ENCODE measurements around the gene GPR137C. TPM values are rescaled to one million over a fixed set of nuclear protein-coding genes. Genes with fewer than 3 reads are reported as not detected.

GPR137C gene
- total and polyA plus RNA-seq, 2 of the 8 experiments (the other 6 are each of a cell fraction or from before 2014, with no cell fraction given), result 2.7 to 4.3 TPM

- Histone ChIP-seq H3K23me2 (ENCODE audit: low read depth, low read length) (no peaks in the 10 kb centered on the region), H4K20me1 (replicated peaks in 1 of 2; ENCODE audit: control insufficient read depth in 1 of 2, insufficient read depth in 2 of 2, low read length in 2 of 2) (no peaks in the 10 kb centered on the region), H3K4me1 (replicated peaks in 1 of 4; ENCODE audit: control insufficient read depth in 3 of 4, insufficient read depth in 4 of 4, low read length in 3 of 4) (peaks cover 0 to 11% (median 2%) of the 10 kb centered on the region in 4 experiments; a peak in 2 of 7 replicates), H3K4me3 (ENCODE audit: extremely low read depth in 1 of 4, insufficient read depth in 2 of 4, low read depth in 3 of 4, low read length in 4 of 4) (no peak overlapping the region), H2BK120ac (replicated peaks; ENCODE audit: low read depth, low read length) (no peak overlapping the region), H3K56ac (replicated peaks; ENCODE audit: insufficient read length, low read depth, low read length) (no peak overlapping the region), H2BK12ac (ENCODE audit: low read depth, low read length) (no peak overlapping the region), H3K18ac (ENCODE audit: extremely low read depth, low read length) (no peak overlapping the region), H3K9ac (replicated peaks in 1 of 4; ENCODE audit: extremely low read depth in 1 of 4, low read depth in 3 of 4, low read length in 3 of 4) (no peak overlapping the region), H3K4ac (replicated peaks; ENCODE audit: insufficient read length, low read depth, low read length) (no peak overlapping the region), H4K91ac (replicated peaks; ENCODE audit: insufficient read length, low read length) (no peak overlapping the region), H3K36me3 (ENCODE audit: control insufficient read depth in 2 of 4, insufficient read depth in 4 of 4, low read length in 3 of 4) (peaks cover 2 to 14% (median 9%) of the 10 kb centered on the region in 4 experiments; a peak in 6 of 8 replicates), H2AK5ac (ENCODE audit: low read depth, low read length) (no peak overlapping the region), H3K9me3 (ENCODE audit: insufficient read depth in 2 of 2, low read depth in 1 of 2, low read length in 1 of 2) (no peaks in the 10 kb centered on the region), H2BK15ac (ENCODE audit: low read length) (no peak overlapping the region), H2BK20ac (ENCODE audit: low read length) (no peak overlapping the region), H3K23ac (ENCODE audit: insufficient read length) (no peak overlapping the region), H3K79me1 (ENCODE audit: low read depth, low read length) (no peaks in the 10 kb centered on the region), H3K14ac (ENCODE audit: insufficient read length) (no peak overlapping the region), H3K27me3 (replicated peaks in 1 of 4; ENCODE audit: control insufficient read depth in 3 of 4, extremely low read depth in 1 of 4, insufficient read depth in 3 of 4, low read length in 3 of 4) (no peaks in the 10 kb centered on the region), H2AFZ (ENCODE audit: low read length) (no peak overlapping the region), H2BK5ac (ENCODE audit: low read depth, low read length) (no peak overlapping the region), H3K79me2 (ENCODE audit: control insufficient read depth in 1 of 2, insufficient read depth in 2 of 2, low read length in 2 of 2) (no peaks in the 10 kb centered on the region), H4K5ac (ENCODE audit: insufficient read length, low read depth, low read length) (no peak overlapping the region), H3K27ac (ENCODE audit: low read depth, low read length) (no peak overlapping the region), H3K4me2 (ENCODE audit: insufficient read depth in 1 of 2, low read depth in 2 of 2, low read length in 2 of 2) (no peak overlapping the region), H4K8ac (ENCODE audit: extremely low read depth, insufficient read depth, low read length) (no peak overlapping the region)
- FAIRE-seq (no peak), DNase-seq (ENCODE audit: low read depth in 1 of 2, low spot score in 2 of 2) (no peak)
- TF ChIP-seq ATF2 (IDR thresholded peaks at IDR 0.05; ENCODE audit: low read length) (no peak), CTBP2 (IDR thresholded peaks at IDR 0.05; ENCODE audit: borderline replicate concordance, insufficient read depth, insufficient read length, low read length) (no peak), HDAC2 (IDR thresholded peaks at IDR 0.05; ENCODE audit: borderline replicate concordance in 1 of 2, low read depth in 2 of 2, low read length in 2 of 2) (no peak), MAFK (IDR thresholded peaks at IDR 0.05; ENCODE audit: low read depth, low read length) (no peak), RBBP5 (IDR thresholded peaks at IDR 0.05; ENCODE audit: borderline replicate concordance, low read depth, low read length) (no peak), NANOG (IDR thresholded peaks at IDR 0.05; ENCODE audit: insufficient read depth, low read depth, low read length, poor library complexity, severe bottlenecking) (no peak)
- ChIA-PET POLR2A (ENCODE audit: partially characterized antibody) (no interaction called here), CTCF (ENCODE audit: partially characterized antibody) (no interaction called here)
- WGBS, 2 experiments (ENCODE audit: extremely low coverage in 1 of 2, insufficient coverage in 1 of 2, insufficient read length in 1 of 2, insufficient replicate concordance in 2 of 2, low coverage in 1 of 2, low lambda C conversion rate in 2 of 2, missing lambda C conversion rate in 1 of 2), result 54% methylated on average over 2 of the region's 2 CpGs; no CpG with 5 or more reads in 1 of the 2 experiments
Measured at GRCh38 chr14:52538623-52539022, 14.0 kb upstream of the GPR137C start.
